NCI-H128 (cell line): ENCODE results near the gene SPATA19.

Experiments
- DNase-seq: peaks from one replicate; lab custom pipeline; 2025; ENCODE audit not compliant: unreplicated experiment; lab: John Stamatoyannopoulos, UW

Gene SPATA19

DNA sequence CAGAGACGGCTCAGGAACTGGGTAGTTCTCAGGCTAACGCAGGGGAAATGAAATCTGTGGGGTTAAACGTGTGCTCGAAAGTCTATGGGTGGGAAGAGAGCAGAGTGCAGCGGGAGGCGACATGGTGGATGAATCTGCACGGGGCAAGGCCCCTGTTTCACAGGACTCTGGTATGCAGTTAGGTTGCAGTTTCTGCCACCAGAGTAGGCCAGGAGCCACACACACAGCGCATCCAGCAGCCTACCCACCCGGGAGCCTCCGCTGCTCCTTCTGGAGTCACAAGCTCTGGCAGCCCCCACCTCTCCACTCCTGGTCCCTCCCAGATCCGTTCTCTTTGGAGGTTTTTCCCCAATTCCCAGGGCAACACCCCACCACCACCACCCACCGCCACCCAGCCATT lies 27.0 kb downstream of the SPATA19 start:
- DNase-seq = no peak

DNA sequence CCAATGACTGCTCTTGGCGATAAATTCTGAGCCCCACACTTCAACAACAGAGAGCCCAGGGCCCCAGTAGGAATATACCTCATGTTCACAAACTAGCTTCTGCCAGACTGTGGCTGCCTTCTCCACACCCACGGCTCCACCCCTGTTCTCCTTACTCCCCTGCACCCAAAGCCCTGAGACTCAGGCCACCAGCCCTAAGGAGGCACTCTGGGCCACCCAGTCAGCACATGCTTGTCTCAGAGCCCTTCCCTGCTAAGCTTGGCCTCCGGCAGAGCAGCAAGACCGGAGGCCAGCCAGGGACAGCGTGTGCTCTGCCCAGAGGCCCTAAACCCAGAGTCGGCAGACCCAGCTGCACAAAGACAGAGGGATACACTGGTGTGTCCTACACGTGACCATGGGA lies 27.9 kb downstream of the SPATA19 start:
- DNase-seq = no peak

DNA sequence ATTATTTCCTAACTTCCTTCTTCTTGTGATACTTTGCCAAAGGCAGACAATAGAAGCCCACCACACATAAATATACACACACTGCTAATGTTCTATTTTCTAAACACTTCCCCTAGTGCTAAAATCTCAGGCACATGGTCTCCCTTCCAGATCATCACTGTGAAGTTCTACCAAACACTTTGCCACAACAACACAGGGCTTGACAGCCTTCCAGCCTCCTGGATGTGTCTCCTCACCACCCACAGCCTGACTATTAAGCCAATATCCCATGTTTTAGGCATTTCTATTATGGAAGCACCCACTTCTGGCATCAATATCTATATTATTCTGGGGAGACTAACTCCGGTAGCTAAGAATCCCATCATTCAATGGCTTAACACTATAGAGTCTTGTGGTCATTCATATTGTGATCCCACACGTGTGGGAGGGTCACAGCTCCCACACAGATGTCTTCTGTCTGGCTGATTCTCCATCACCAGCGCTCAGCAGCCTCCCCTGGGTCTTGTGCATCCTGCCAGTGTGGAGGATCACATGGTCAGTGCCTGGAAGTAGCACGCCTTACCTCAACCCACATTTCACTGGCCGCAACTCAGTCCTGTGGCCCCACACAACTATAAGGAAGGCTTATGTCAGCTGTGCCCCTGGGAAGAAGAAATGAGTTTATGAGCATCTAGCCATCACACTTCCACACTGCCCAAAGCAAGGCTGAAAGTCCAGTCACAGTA lies 29.0 kb downstream of the SPATA19 start:
- no peak for DNase-seq

- no peak for DNase-seq
Observed at GRCh38 chr11:133815636-133816035, 29.7 kb downstream of the SPATA19 start.

DNA sequence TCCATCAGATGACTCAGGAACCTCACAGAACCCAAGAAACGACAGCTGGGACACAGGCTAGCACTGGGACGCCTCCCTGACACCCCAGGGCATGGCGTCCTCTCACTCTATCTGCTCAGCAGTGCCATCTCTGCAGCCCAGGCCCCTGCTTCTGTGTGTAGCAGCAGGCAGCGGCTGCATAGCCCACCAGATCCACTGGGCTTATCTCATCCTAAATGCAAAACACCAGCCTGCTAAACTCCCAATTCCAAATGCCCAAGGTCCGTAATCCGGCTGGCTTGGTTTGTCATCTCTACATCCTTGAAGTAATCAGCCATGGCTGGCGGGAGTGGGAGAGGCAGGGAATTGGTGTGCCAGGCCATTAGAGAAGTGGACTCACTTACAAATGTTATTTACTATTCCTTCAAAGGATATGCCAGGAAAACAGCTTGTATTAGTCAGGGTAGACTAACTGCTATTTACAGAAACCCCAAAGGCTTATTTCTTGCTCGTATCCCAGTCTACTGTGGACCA lies 30.7 kb downstream of the SPATA19 start:
- no peak for DNase-seq

- no peak for DNase-seq
Observed at GRCh38 chr11:133811850-133812685, 33.2 kb downstream of the SPATA19 start.

GRCh38 chr11:133810766-133811165 lies 34.5 kb downstream of the SPATA19 start:
- no peak for DNase-seq

DNA sequence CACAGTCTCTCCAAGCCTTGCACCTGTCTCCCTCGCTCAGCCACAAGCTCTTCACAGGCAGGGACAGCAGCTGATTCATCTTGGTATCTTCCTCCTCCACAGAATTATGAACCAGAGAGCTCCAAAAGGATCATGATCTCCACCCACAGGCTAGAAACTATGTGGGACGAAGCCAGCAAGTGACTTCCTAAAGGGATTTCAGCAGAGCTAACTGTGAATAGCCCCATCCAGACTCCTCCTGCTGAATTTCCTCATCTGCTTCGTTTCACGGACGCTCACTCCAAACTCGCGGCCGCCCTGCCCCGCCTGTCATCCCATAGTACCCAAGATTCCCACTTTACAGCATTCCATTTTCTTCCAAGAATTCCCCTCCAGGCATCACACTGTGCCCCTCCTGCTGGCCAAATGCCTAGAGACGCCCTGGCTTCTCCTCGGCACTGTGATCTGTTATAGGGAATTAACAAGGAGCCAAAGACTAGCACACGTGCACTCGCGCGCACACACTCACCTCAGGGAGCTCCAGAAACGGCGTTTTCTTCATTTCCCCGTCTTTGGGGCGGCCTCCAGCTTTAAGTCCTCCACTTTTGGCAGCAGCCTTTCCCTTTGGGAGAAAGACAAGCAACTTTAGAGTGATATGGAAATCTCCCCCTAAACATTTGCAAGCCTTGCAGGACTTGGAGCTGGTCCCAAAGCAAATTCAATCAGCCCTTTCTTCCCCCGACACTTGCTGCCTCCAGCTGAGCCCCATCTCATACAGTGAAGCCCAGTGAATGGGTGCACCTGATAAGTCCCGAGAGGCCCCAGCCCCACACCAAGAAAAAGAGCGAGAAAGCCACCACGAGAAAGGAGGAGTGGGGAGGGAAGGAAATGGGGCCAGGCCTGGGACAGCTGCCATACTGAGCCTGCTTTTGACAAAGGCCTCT lies 35.5 kb downstream of the SPATA19 start:
- no peak for DNase-seq

DNA sequence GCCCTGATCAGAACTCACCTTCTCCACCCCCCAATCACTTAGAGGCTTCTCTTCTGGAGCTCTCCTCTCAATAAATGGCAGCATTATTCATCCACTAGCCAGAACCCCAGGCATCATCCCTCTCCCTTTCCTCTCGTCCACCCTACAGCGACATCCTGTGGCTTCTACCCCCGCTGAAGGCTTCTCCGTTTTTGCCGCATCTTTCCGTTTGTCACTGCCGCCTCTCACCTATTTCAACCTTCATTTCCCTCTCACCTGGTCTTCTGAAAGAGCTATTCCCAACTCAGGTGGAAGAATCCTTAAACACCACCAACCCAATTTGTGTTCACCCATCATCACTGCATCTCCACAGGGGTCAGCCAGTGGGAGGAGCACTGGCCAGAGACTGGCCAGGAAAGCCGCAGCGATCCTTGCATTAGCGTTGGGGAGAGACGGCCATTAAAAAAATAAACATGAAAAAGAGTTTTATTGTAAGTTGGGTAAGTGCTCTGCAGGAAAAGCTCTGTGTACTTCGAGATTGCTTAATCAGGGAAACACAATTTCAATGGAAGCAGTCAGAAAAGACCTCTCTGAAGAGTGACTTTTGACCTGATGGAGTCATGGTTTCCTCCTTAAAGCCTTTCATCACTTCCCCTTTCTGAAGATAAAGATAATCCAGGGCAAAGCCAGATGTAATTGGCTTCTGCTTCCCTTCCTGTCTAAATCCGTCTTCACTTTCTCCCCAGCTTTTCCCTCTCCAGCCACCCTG lies 36.7 kb downstream of the SPATA19 start:
- no peak for DNase-seq

DNA sequence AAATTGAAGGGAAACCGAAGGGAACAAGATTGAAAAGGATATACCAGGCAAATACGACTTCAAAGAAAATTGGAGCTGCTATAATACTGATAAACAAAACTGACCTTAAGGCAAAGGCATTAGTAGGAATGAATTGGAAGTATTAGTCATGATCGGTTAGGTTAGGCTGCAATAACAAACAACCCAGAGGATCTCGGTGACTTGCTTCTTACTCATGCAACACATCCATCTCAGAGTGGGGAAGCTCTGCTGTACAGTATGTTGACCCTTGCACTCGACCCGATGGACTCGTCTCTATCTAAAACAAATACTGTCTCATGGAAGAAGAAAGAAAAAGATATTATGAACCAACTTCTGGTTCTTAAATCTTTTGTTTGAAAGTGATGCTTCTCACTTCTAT lies 42.3 kb downstream of the SPATA19 start:
- no peak for DNase-seq

GRCh38 chr11:133801356-133801755 lies 44.0 kb downstream of the SPATA19 start:
- no peak for DNase-seq

DNA sequence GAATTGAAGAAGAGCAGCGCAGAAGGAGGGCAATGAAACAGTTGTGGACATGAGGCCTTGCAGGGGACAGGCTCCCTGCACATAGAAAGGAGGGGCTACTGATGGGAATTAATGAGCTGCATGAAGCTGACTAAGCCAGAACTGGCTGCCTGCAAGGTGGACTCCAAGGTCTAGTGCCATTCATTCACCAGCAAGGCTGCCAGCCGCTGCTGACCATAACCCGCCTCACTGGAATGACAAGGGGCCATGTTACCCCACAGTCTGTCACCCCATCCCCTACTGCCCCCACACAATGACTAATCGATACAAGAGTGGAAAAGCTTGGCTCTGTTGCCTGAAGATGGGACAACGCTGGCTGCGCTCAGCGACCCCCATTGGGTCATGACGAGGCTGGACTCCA lies 44.6 kb downstream of the SPATA19 start:
- DNase-seq = no peak

DNA sequence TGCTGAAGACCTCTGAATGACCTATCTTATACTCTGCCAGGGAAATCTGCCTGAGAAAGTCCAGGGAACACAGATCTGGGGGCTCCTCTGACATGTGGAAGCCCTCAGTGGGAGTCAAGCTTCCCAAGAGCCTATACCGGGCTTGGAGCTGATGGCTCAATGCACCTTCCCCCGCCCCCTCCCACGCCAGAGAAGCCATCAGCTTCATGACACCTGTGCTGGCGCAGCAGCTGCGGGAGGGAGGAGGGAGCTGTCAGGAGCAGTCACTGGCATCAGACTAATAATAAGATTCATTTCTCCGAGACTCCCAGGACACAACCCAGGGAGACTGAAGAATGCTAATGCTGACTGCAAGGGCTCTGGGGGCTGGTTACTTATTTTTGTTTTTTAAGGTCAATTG lies 47.8 kb downstream of the SPATA19 start:
- no peak for DNase-seq

GRCh38 chr11:133796043-133796795 lies 49.1 kb downstream of the SPATA19 start:
- DNase-seq = no peak

DNA sequence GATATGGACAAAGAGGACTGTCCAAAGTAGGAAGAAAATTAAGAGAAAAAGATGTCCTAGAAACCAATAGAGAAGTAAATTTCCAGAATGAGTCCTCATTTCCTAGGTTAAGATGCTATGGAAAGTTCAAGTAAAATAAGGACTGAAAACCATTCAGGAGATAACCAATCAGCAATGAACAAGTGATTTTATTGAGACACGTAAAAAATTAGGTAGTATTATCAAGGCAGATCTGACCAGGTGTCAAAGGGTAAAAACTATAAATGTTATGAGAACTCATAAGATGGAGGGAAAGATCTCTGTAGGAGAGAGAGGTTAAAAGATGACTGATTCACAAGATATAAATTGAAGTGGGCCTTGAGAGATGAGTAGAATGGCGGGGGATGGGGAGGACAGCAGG lies 50.2 kb downstream of the SPATA19 start:
- DNase-seq = no peak

- no peak for DNase-seq
Observed at GRCh38 chr11:133794205-133794604, 51.1 kb downstream of the SPATA19 start.

DNA sequence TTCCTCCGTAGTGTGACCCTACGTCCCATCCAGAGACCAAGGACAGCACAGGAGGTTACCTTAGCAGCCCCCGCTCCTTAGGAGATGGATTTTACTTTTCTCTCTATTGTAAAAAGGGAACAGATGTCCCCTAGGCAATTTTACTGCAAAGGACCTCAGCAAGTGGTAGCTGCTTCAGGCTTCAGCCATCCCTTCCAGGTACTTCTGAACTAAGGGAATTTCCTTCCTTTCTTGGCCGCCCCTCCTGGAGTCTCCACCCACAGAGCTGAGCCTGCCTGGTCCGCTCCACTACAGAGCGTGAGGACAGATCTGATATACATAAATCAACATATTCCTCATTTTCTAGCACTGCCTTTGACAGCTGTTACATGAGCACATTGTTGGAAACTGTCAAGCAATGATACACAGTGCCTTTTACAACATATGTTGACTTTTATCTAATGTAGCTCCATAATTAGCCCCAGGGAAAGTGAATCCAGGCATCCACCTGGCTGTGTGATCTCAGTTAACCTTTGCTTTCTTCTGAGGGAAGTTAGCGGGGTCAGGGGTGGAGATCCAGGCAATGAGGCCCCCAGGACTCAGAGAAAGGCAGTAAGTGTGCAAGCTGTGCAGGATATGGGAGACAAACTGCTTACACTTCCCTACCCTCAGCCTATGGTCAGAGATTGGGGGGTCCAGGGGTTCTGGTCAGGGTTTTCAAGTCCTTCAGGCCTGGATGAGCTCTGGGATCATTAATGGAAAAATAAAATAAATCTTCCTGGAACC lies 51.9 kb downstream of the SPATA19 start:
- DNase-seq = no peak

DNA sequence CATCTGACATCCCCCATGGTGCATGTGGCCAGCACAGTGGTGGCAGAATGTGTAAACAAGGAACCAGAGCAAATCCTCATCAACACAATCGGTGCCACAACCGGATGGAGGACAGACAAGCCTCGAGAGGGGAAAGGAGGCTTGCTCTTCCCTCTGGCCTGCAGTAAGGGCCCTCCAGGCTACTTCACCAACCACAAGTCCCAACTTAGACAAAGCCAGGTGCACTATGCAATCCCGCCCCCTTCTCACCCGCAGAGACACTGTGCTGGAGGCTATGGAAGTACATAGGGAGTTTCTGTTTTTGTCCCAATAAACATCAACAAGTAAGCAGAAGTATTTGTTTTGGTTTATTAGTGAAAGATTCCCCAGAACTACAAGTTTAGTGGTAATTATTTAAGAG lies 54.3 kb downstream of the SPATA19 start:
- no peak for DNase-seq
